ENCODE data around the gene FOXO1. TPM values are rescaled to one million over a fixed set of nuclear protein-coding genes. Genes with fewer than 3 reads are reported as not detected.

FOXO1 gene
- total and polyA plus RNA-seq, 2 donors, result 23.2 to 23.7 TPM

GRCh38 chr13:40563350-40564125 lies 102.9 kb downstream of the FOXO1 start:
- H3K4me3 ChIP-seq (ENCODE audit: low read depth, low read length), result no peak overlapping the region
- H3K27ac ChIP-seq (ENCODE audit: low read depth), result no peak overlapping the region
- DNase-seq (ENCODE audit: extremely low spot score), result no peak
- 68% methylated on average over 14 of the region's 14 CpGs for WGBS
- H3K36me3 ChIP-seq (ENCODE audit: insufficient read depth), result peaks cover 2% of the 10 kb centered on the region
- H3K4me1 ChIP-seq (ENCODE audit: insufficient read depth), result peaks cover 1% of the 10 kb centered on the region

- Histone ChIP-seq H3K4me1 (ENCODE audit: insufficient read depth) (peaks cover 1% of the 10 kb centered on the region), H3K27ac (ENCODE audit: low read depth) (no peak overlapping the region), H3K36me3 (ENCODE audit: insufficient read depth) (peaks cover 2% of the 10 kb centered on the region), H3K4me3 (ENCODE audit: low read depth, low read length) (no peak overlapping the region)
- DNase-seq (ENCODE audit: extremely low spot score), result no peak
- WGBS, result 83% methylated on average over 6 of the region's 6 CpGs
Observed at GRCh38 chr13:40562975-40563349, 103.5 kb downstream of the FOXO1 start.

GRCh38 chr13:40559915-40560314 lies 106.5 kb downstream of the FOXO1 start:
- DNase-seq (ENCODE audit: extremely low spot score), result no peak
- H3K4me1 ChIP-seq (ENCODE audit: insufficient read depth), result no peaks in the 10 kb centered on the region
- 96% methylated on average over 9 of the region's 9 CpGs for WGBS
- no peak overlapping the region for H3K27ac ChIP-seq (ENCODE audit: low read depth)
- peaks cover 2% of the 10 kb centered on the region for H3K36me3 ChIP-seq (ENCODE audit: insufficient read depth)
- H3K4me3 ChIP-seq (ENCODE audit: low read depth, low read length), result no peak overlapping the region

GRCh38 chr13:40558656-40559055 lies 107.8 kb downstream of the FOXO1 start:
- Histone ChIP-seq H3K4me3 (ENCODE audit: low read depth, low read length) (no peak overlapping the region), H3K27ac (ENCODE audit: low read depth) (no peak overlapping the region), H3K4me1 (ENCODE audit: insufficient read depth) (no peaks in the 10 kb centered on the region), H3K36me3 (ENCODE audit: insufficient read depth) (peaks cover 2% of the 10 kb centered on the region)
- DNase-seq (ENCODE audit: extremely low spot score), result no peak
- 27% methylated on average over 1 of the region's 1 CpG for WGBS

GRCh38 chr13:40556453-40556852 lies 110.0 kb downstream of the FOXO1 start:
- H3K27ac ChIP-seq (ENCODE audit: low read depth), result no peak overlapping the region
- H3K36me3 ChIP-seq (ENCODE audit: insufficient read depth), result peaks cover 2% of the 10 kb centered on the region
- H3K4me3 ChIP-seq (ENCODE audit: low read depth, low read length), result no peak overlapping the region
- DNase-seq (ENCODE audit: extremely low spot score), result no peak
- H3K4me1 ChIP-seq (ENCODE audit: insufficient read depth), result no peaks in the 10 kb centered on the region

GRCh38 chr13:40553356-40553755 lies 113.1 kb downstream of the FOXO1 start:
- Histone ChIP-seq H3K4me1 (ENCODE audit: insufficient read depth) (no peaks in the 10 kb centered on the region), H3K36me3 (ENCODE audit: insufficient read depth) (no peaks in the 10 kb centered on the region), H3K27ac (ENCODE audit: low read depth) (no peak overlapping the region), H3K4me3 (ENCODE audit: low read depth, low read length) (no peak overlapping the region)
- no peak for DNase-seq (ENCODE audit: extremely low spot score)
- 76% methylated on average over 3 of the region's 3 CpGs for WGBS

GRCh38 chr13:40552895-40553294 lies 113.5 kb downstream of the FOXO1 start:
- H3K27ac ChIP-seq (ENCODE audit: low read depth), result no peak overlapping the region
- 92% methylated on average over 6 of the region's 6 CpGs for WGBS
- no peak for DNase-seq (ENCODE audit: extremely low spot score)
- no peak overlapping the region for H3K4me3 ChIP-seq (ENCODE audit: low read depth, low read length)
- no peaks in the 10 kb centered on the region for H3K36me3 ChIP-seq (ENCODE audit: insufficient read depth)
- H3K4me1 ChIP-seq (ENCODE audit: insufficient read depth), result no peaks in the 10 kb centered on the region

GRCh38 chr13:40550130-40550529 lies 116.3 kb downstream of the FOXO1 start:
- Histone ChIP-seq H3K4me3 (ENCODE audit: low read depth, low read length) (no peak overlapping the region), H3K27ac (ENCODE audit: low read depth) (no peak overlapping the region), H3K4me1 (ENCODE audit: insufficient read depth) (no peaks in the 10 kb centered on the region), H3K36me3 (ENCODE audit: insufficient read depth) (no peaks in the 10 kb centered on the region)
- 93% methylated on average over 2 of the region's 2 CpGs for WGBS
- DNase-seq (ENCODE audit: extremely low spot score), result no peak

GRCh38 chr13:40549500-40550094 lies 116.8 kb downstream of the FOXO1 start:
- H3K4me1 ChIP-seq (ENCODE audit: insufficient read depth), result no peaks in the 10 kb centered on the region
- no peaks in the 10 kb centered on the region for H3K36me3 ChIP-seq (ENCODE audit: insufficient read depth)
- H3K4me3 ChIP-seq (ENCODE audit: low read depth, low read length), result no peak overlapping the region
- no peak overlapping the region for H3K27ac ChIP-seq (ENCODE audit: low read depth)
- DNase-seq (ENCODE audit: extremely low spot score), result no peak

GRCh38 chr13:40547591-40548315 lies 118.7 kb downstream of the FOXO1 start:
- DNase-seq (ENCODE audit: extremely low spot score), result no peak
- Histone ChIP-seq H3K4me1 (ENCODE audit: insufficient read depth) (no peaks in the 10 kb centered on the region), H3K4me3 (ENCODE audit: low read depth, low read length) (no peak overlapping the region), H3K36me3 (ENCODE audit: insufficient read depth) (no peaks in the 10 kb centered on the region), H3K27ac (ENCODE audit: low read depth) (no peak overlapping the region)
- WGBS, result 74% methylated on average over 2 of the region's 2 CpGs

- no peak overlapping the region for H3K4me3 ChIP-seq (ENCODE audit: low read depth, low read length)
- no peaks in the 10 kb centered on the region for H3K4me1 ChIP-seq (ENCODE audit: insufficient read depth)
- H3K27ac ChIP-seq (ENCODE audit: low read depth), result no peak overlapping the region
- 85% methylated on average over 7 of the region's 7 CpGs for WGBS
- no peak for DNase-seq (ENCODE audit: extremely low spot score)
- H3K36me3 ChIP-seq (ENCODE audit: insufficient read depth), result no peaks in the 10 kb centered on the region
Observed at GRCh38 chr13:40546047-40546446, 120.4 kb downstream of the FOXO1 start.

- no peaks in the 10 kb centered on the region for H3K4me1 ChIP-seq (ENCODE audit: insufficient read depth)
- WGBS, result 62% methylated on average over 8 of the region's 8 CpGs
- H3K36me3 ChIP-seq (ENCODE audit: insufficient read depth), result no peaks in the 10 kb centered on the region
- H3K27ac ChIP-seq (ENCODE audit: low read depth), result no peak overlapping the region
- no peak overlapping the region for H3K4me3 ChIP-seq (ENCODE audit: low read depth, low read length)
- no peak for DNase-seq (ENCODE audit: extremely low spot score)
Observed at GRCh38 chr13:40540328-40541044, 126.0 kb downstream of the FOXO1 start.

GRCh38 chr13:40539576-40540327 lies 126.7 kb downstream of the FOXO1 start:
- Histone ChIP-seq H3K27ac (ENCODE audit: low read depth) (no peak overlapping the region), H3K4me1 (ENCODE audit: insufficient read depth) (no peaks in the 10 kb centered on the region), H3K4me3 (ENCODE audit: low read depth, low read length) (no peak overlapping the region), H3K36me3 (ENCODE audit: insufficient read depth) (no peaks in the 10 kb centered on the region)
- DNase-seq (ENCODE audit: extremely low spot score), result no peak
- 80% methylated on average over 9 of the region's 9 CpGs for WGBS

All from urinary bladder (tissue), 4 donors.